ENCODE measurements around the gene RAB17.

RAB17 gene

DNA sequence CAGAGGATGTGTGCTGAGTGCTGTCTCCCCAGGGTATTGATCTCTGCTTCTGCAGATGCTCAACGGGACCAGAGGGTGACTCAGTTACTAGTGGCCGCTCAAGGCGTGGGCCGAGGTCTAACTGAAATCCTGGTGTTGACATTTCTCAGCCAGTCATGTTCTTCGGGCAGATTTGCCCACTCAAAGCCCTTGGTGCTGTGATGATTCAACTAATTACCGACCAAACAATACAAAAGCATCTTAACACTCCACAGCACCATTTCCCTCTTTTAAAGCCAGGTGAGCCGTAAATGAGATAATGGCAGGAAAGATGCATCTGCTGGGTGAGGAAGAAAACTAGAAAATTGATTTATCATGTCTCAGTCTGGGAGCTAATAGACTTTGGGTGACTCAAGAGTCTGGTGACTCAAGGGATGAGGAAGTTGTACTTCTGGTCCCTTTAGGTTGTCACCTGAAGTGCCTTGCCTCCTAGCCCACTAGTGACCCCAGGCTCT, 56.8 kb downstream of the RAB17 start:
- no peak for DNase-seq

DNA sequence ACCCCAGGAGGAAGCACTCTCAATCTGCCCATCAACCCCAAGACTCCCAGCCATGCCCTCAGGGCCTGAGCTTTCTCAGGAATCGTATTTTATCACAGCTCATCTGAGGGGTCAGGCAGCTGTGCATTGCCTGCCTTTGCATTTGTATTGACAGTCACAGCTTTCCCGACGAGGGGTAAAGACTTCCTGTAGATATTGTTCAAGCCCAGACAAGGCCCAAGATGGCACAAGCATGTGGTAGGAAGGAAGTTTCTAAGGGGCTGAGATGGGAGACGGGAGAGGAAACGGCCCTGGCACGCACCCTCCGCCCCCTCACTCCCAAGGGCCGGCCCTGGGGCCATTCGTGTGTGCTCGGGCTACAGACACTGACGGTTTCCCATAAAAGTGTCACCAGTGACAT, 58.4 kb downstream of the RAB17 start:
- DNase-seq, result no peak

DNA sequence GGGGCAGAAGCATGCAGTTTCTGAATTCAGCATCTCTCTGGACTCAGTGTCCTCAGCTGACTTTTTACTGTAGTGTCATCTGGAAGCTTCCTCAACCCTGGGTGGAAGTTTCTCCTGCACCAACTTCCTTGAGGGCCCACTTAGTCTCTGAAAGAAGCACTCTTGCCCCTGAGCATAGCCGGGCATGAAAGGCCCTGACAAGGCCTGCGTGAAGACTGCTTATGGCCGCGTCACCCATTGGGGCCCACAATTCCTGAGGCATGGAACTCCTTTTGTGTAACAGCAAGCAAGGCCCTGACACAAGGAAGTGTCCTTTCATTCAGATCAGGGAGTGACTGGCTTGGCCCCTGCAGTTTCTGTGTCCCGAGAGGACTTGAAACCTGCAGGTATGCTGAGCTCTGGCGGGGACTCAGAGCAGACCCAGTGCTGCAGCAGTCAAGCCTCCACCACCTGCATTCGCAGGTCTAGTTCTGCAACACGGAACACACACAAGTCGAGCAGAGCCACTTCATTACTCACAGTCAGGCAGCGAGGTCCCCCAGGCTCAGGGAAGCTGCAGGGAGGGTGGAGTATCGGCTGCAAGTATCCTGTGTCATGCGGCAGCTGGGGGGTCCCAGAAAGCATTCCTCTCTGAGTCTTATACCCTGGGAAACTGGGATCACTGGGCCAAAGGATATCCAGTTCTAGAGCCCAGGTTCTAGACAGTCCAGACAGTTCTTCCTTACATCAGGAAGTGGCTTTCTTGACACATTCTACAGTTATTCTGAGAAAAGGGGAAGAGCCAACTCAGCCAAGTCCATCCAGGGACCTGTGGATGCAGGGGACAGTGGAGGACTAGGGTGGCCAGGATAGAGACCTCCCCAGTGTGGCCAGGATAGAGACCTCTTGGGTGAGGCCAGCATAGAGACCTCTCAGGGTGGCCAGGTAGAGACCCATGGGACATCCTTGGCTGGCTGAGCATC, 59.8 kb downstream of the RAB17 start:
- no peak for DNase-seq

DNA sequence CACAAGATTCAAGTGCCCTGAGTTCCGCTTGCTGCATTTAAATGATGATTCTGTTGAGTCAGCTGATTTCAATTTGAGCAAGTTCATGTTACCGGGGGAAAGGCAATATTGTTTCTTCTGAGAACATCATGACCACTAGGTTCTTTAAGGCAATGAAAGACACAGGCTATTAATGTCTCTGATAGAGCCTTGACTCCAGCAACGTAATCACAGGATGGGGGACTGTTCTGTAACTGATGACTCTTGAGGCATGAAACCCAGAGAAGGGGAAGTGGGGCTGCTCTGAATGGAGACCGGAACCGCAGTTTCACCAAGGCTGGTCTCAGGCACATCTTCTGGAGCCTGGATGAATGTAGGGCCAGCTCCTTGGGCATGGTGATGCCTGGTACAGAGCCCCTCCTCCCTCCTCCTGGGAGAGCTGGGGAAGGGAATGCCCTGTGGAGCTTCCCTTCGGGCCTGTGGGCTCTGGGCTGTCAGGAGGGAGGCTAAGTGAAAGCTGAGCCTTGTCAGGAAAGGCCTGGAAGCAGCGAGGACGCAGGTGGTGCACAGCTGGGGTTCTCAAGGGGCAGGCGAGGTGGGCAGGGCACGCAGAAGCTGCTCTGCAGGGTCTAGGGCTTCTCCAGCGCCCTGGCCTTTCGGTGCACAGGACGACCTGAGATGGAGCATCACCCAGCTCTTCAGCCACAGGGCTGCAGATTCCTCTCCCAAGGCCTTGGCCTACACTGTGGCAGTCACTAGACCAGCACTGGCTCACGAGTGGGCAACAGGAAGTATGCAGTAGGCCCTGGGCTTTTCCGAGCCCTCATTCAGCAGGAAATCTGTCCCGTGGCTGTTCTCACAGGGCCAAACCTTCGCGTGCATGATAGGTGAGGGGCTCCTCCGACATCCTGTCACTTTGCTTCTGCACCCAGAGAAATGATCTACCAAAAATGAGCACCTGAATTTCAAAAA, 60.8 kb downstream of the RAB17 start:
- no peak for DNase-seq

DNA sequence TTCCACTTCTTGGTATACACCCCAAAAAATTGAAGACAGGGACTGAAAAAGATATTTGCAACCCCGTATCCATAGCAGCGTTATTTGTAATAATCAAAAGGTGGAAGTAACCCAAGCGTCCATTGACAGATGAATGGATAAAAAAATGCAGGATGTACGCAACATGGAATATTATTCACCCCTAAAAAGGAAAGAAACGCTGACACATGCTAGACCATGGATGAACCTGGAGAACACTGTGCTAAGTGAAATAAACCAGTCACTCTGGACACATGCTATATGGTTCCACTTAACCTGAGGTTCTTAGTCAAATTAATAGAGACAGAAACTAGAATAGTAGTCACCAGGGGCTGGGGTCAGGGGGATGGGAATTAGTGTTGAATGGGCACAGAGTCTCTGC, 62.8 kb downstream of the RAB17 start:
- DNase-seq, result no peak

DNA sequence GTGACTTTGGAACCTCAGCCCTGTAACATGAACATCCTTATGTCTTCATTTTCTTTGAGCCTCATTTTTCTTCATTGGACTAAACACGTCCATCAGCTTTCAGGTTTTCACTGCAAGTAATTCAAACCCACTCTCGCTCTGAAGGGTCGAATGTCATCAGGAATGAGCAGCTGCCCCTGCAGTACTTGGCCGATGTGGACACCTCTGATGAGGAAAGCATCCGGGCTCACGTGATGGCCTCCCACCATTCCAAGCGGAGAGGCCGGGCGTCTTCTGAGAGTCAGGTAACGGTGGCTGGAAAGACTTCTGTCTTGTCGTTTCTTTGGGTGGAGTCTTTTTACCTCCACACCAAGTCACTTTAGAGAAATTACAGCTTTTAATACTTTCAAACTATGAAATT, 63.3 kb downstream of the RAB17 start:
- DNase-seq, result no peak

DNA sequence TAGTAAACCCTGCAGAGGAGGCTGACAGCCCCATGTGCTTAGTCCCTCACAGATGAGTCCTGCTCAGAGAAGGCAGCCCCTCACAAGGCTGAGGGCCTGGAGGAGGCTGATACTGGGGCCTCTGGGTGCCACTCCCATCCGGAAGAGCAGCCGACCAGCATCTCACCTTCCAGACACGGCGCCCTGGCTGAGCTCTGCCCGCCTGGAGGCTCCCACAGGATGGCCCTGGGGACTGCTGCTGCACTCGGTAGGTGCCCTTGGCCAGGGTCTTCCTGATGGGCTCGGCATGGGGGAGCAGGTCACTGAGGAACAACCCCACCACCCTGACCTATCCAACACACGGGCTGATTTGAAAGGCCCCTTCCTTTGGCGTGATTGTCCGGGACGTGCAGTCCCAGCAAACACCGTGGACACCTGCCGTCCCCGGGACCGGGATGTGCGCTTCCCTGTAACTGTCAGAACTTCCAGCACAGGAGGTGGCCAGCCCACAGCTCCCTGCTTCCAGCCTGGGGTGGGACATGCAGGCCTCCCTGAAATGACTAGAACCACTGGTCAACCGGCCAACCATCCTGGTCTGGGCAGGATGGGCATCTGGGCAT, 64.9 kb downstream of the RAB17 start:
- no peak for DNase-seq

DNA sequence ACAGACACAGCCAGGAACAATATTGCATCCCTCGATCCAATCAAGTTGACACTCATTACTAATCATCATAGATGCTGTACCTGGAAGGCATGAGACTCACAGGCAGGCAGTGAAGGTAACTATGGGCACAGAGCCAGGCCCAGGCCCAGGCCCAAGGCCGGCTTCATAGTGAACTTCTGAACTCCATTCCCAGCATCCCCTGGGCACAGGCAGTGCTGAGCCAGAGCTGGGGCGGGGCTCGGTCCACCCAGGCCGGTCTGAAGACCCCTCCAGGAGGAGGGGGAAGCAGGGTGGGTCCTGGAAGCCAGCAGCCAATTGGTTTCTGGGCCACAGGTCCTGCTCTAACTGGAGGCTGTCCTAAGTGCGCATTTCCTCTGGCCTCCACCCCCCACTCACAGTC, 65.9 kb downstream of the RAB17 start:
- DNase-seq, result no peak
